NCI-H748 (cell line): Measurements from ENCODE around the gene GNPTAB.
A peak's percentile ranks its signal among the peaks of the same experiment; 100 is the strongest.

Experiments
- DNase-seq: peaks from one replicate; lab custom pipeline; 2025; ENCODE audit not compliant: unreplicated experiment; lab: John Stamatoyannopoulos, UW

Gene GNPTAB

DNA sequence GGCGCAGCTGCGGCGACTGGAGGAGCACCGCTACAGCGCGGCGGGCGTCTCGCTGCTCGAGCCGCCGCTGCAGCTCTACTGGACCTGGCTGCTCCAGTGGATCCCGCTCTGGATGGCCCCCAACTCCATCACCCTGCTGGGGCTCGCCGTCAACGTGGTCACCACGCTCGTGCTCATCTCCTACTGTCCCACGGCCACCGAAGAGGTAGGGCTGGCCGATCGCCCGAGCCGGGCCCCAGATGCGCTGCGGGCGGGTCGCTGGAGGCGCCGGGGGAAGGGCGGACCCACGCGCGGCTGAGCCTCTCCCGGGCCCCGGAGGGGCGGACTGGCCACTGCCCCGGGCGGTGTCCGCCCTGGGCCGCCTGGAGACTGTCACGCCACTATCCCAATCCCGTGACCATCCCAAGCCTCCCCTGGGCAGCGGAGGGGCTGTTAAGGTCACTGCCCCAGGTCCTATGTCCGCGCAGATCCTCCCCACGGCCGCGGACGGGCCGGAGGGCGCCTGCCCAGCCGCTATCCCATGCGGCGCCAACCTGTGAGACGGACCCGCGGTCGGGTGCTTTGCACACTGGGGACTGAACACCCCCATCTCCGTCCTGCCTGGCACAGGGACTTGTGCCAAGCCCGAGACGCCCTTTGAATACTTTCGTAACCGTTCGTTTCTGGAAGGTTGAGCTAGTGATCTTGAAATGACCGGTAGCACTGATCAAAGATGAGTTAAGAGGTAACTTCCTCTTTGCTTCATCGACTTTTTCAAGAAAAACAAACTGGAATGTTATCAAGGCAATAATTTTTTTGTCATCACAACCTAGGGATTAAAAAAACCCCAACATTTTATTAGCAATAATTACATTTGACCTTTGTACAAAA is 132.6 kb downstream of the GNPTAB start:
- DNase-seq: peak; percentile 26

GRCh38 chr12:101697197-101697929 is 133.4 kb downstream of the GNPTAB start, which contains the start of gene CHPT1:
CHPT1 (plus strand) TSS chr12:101697640; CDS start chr12:101697862, 222 bp downstream.
- DNase-seq: peak; percentile 80

- peak; percentile 19 for DNase-seq
Measured at GRCh38 chr12:101696251-101697196, 134.2 kb downstream of the GNPTAB start.

- no peak for DNase-seq
Measured at GRCh38 chr12:101695706-101696105, 135.1 kb downstream of the GNPTAB start.
